Muscle of back (tissue), 11 donors: ENCODE results near the gene ALOX15B. TPM values are rescaled to one million over a fixed set of nuclear protein-coding genes. Genes with fewer than 3 reads are reported as not detected.

Experiments
- DNase-seq, 3 donors: peaks; one replicate each; pipeline versions ENCODE4 v3.0.0 to v3.0.0-alpha.2; 2013
- polyA plus RNA-seq, 10 donors: library from polyadenylated mRNA; unstranded; fragments of 120-200 nt; gene quantifications; one replicate each; pipeline ENCODE4 v1.2.1, GENCODE V29; 2013; ENCODE audit not compliant: insufficient read length in 10 of 10

ALOX15B gene
- polyA plus RNA-seq, 10 donors: 0.19 to 0.86 (median 0.40) TPM

GRCh38 chr17:8032442-8032841 is 6.4 kb upstream of the ALOX15B start:
- no peak for DNase-seq

DNA sequence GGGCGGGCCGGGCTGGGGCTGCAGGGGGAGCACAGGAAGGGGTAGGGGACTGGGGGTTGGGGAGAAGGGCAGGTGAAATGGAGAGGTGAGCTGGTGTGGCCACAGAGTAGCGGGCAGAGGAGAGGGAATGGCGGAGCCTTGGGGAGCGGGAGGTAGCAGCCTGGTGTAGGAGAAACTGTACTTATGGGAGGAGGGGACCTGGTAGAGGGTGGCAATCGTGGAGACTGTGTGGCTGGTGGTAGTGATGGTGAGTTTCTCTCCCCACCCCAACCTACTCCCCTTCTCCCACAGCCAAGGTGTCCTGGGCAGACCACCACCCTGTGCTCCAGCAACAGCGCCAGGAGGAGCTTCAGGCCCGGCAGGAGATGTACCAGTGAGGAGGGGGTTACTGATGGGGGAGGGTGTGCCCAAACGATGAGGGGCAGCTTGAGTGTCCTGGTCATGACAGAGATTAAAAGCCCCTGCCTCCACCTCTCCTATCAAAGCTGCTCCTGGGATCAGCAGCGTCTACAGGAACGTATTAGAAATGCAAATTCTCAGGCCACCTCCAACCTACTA is 831 bp downstream of the ALOX15B start:
- DNase-seq: no peak

- DNase-seq: peak in 2 of 3 donors; percentile 39 to 54
Observed at GRCh38 chr17:8041249-8041928, 2.5 kb downstream of the ALOX15B start.

DNA sequence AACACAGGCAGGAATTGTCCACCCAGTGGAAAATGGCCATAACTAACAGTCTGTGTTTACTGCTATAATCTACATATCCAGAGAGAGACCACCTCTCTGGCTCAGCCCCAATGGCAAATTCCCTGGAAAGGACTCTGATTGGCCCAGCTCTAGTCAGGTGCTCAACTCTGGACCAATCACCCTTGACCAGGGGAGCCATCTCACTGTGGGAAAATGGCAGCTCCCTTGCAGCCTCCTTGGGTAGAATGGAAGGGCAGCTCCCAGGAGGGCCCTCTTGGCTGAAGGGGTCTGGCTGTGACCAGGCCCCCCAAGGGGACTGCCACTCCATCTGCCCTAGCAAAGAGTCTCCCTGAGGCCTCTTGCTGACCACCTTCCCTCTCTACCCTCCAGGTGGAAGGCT is 3.1 kb downstream of the ALOX15B start:
- no peak for DNase-seq

DNA sequence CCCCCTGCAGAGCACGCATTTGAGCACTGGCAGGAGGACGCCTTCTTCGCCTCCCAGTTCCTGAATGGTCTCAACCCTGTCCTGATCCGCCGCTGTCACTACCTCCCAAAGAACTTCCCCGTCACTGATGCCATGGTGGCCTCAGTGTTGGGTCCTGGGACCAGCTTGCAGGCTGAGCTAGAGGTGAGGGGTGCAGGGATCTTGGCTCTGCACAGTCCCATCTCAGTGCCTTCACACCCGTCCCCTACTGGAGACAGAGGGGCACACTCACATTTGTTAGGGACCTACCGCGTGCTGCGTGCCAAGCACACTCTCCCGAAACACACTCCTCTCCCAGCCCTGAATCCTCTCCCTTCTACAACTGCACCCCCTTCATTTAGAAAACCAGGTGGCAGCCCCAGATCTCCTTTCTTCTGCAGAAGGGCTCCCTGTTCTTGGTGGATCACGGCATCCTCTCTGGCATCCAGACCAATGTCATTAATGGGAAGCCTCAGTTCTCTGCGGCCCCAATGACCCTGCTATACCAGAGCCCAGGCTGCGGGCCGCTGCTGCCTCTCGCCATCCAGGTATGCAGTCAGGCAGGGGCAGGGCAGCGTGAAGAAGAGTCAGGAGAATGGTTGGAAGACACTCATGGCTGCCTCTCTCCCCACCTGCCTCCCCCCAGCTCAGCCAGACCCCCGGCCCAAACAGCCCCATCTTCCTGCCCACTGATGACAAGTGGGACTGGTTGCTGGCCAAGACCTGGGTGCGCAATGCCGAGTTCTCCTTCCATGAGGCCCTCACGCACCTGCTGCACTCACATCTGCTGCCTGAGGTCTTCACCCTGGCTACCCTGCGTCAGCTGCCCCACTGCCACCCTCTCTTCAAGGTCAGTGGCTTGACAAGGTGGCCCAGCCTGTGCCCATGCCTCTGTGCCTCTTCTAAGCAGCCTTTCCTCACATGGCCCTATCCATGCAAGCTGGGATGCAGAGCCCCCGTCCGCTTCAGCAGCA is 6.3 kb downstream of the ALOX15B start:
- DNase-seq: no peak

GRCh38 chr17:8046306-8046928 is 7.6 kb downstream of the ALOX15B start:
- no peak for DNase-seq

DNA sequence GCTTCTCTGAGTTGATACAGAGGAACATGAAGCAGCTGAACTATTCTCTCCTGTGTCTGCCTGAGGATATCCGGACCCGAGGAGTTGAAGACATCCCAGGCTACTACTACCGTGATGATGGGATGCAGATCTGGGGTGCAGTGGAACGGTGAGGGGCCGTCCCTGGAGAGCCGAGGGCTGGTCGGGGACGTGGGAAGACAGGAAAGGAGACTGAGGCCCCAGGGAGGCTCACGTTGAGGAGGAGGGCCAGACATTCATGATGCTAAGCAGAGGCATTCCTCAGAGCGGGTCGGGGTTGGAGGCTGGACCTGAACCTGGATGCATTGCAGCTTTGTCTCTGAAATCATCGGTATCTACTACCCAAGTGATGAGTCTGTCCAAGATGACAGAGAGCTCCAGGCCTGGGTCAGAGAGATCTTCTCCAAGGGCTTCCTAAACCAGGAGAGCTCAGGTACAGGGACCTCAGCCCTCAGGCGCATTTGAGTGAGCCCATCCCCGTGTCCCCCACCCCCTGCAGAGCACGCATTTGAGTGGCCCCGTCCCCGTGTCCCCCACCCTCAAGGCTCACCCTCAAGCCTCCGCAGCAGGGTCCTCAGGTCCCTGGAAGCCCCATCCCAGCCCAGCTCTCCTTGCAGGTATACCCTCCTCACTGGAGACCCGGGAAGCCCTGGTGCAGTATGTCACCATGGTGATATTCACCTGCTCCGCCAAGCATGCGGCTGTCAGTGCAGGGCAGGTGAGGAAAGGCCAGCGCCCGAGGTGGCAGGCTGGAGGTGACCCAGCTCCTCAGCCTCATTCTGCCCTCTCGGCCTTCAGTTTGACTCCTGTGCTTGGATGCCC is 8.3 kb downstream of the ALOX15B start:
- DNase-seq: no peak

DNA sequence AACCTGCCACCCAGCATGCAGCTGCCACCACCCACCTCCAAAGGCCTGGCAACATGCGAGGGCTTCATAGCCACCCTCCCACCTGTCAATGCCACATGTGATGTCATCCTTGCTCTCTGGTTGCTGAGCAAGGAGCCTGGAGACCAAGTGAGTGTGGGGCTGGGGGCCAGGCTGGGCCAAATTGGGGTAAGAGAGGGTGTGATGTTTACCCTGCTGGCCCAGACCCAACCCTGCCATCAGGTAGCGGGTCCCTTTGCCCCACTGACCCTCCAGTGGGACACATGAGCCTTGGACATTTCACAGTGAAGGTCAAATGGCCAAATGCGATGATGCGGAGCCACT is 8.9 kb downstream of the ALOX15B start:
- no peak for DNase-seq

DNA sequence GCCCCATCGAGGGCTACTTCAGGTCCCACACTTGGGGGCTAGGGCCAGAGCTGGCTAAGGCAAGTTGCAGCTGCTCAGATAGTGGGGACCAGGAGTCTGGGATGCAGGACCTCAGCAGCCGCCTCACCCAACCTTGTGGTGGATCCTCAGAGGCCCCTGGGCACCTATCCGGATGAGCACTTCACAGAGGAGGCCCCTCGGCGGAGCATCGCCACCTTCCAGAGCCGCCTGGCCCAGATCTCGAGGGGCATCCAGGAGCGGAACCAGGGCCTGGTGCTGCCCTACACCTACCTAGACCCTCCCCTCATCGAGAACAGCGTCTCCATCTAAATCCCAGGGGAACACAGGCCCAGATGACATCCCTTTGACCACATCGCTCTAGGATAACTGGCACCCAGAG is 9.4 kb downstream of the ALOX15B start:
- DNase-seq: no peak

GRCh38 chr17:8048736-8049135 is 9.9 kb downstream of the ALOX15B start:
- no peak for DNase-seq

DNA sequence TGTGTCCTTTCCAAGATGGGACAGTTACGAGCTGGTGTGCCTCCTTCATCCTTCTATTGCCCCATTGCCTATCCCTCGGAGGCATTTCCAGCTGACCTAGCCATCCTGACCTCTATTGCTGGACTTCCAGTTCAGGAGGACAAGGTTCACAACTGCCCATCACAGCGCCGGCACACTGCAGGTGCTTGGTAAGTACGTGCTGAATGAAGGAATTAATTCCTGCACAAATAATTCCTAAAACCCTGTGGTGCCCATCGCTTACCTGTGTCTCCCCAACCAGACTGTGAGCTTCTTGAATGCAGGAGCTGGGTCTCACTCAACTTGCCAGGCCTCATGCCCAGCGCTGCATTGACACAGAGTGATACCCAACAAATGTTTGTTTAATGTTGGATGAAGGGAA is 13.0 kb downstream of the ALOX15B start:
- no peak for DNase-seq

DNA sequence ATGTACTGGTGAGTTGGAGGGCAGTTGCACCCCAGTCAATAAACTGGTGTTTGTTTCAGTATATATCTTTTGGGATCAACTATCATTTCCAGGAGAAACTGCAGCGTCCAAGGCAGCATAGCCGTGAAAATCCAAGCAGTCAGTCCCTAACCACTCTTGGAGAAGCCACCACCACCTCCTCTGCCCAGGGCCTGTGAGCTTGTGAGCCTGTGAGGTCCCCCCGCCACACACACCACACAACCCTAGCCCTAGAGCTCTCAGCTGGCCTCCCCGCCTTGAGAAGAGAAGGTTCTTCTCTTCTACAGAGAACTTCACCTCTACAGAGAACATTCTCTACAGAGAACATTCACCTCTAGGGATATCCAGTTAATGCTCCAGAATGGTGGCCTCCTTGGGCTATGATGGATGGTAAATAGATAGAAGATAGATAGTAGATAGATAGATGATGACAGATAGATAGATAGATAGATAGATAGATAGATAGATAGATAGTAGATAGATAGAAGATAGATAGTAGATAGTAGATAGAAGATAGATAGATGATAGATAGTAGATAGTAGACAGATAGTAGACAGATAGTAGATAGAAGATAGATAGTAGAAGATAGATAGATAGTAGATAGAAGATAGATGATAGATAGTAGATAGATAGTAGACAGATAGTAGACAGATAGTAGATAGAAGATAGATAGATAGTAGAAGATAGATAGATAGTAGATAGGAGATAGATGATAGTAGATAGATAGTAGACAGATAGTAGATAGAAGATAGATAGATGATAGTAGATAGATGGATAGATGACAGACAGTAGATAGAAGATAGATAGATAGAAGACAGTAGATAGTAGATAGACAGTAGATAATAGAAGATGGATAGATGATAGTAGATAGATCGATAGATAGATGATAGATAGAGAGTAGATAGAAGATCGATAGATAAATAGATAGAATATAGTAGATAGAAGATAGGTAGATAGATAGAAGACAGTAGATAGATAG is 13.7 kb downstream of the ALOX15B start:
- no peak for DNase-seq

GRCh38 chr17:8053600-8053999 is 14.7 kb downstream of the ALOX15B start:
- DNase-seq: no peak

GRCh38 chr17:8055851-8056231 is 17.0 kb downstream of the ALOX15B start:
- no peak for DNase-seq

DNA sequence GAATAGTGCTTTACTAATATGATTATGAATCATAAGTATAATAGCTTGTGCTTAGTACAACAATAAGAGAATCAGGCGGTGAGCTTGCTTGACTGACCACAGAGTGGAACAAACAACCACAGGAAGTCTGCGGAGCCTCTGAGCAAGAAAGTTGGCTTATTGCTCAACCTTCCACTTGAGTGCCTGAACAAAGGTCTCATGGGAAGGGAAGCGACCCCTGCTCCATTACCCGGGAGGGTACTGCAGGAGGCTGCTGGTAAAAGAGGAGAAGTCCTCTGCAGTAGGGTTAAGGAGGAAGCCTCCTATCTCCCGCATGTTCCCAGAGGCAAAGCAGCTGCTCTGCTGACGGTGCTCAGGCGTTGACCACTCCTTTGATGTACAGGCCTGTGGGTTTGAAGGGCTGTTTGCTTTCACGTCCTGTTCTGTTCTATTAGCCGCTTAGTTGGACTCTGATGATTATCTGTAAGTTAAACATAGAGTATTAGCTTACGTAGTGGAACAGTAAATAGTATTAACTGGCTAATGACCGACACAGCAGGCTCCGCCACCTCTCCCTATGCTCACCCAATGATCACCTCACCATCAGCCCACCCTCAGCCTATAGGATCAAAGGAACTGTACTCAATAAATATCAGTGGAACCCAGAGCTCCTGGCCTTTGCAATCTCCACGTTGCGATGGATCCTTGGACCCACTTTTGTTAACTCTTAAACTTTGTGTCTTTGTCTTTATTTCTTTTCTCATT is 17.5 kb downstream of the ALOX15B start:
- DNase-seq: peak in 1 of 3 donors; percentile 53

DNA sequence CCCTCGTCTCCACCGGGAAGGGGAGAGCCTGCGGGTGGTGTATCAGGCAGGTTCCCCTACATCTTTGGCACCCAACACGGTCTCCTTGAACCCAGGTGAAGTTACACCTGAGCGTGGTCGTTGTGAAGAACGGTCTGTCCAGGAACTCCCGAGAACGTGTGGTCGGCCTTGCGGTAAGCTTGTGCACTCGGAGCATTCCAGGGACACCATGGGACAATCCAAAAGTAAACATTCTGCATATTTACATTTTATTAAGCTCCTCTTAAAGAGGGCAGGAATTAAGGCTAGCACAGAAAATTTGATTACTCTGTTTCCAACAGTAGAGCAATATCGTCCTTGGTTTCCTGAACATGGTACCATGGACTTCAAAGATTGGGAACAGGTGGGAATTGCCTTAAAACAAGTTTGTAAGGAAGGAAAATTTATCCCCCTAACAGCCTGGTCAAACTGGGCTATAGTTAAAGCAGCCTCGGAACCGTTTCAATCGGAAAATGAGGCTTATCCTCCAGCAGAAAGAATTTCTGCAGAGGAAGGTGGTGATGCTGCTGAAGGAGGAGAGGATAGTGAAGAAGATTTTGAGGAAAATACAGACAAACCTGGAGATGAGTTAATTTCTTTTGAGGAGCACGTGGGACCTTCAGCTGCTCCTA is 18.2 kb downstream of the ALOX15B start:
- no peak for DNase-seq

DNA sequence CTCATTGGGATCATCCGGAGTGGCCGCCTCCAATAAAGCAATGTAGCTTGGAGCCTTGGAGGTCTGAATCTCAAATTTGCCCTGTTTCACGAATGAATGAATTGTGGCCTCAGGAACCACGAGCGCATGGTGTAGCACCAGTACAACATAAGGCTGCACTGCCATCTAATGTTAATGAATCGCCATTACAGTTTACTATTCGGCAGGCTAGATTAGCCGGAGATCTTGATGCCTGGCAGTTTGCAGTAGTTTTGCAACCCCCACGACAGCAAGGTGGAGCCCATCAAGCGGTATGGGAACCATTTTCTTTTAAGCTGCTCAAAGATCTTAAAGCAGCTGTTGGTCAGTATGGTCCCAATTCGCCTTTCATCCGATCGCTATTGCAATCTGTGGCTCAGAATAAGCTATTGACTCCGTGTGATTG is 18.8 kb downstream of the ALOX15B start:
- peak; percentile 64 to 83 (median 66) for DNase-seq

GRCh38 chr17:8059131-8059530 is 20.3 kb downstream of the ALOX15B start:
- no peak for DNase-seq

DNA sequence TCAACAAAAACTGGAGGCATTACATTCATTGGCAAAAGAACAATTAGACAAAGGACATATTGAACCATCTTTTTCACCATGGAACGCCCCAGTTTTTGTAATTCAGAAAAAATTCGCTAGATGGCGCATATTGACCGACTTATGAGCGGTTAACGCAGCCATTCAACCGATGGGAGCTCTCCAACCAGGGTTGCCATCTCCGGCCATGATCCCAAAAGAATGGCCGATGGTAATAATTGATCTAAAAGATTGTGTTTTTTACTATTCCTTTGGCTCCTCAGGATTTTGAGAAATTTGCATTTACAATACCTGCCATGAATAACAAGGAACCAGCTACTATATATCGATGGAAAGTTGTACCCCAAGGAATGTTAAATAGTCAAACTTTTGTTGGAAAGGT is 21.4 kb downstream of the ALOX15B start:
- DNase-seq: peak; percentile 59 to 83 (median 78)
